Brain microvascular endothelial cell (primary cell): Measurements from ENCODE around the gene PGC.

Experiments used
- DNase-seq: peaks from one replicate; pipeline ENCODE4 v3.0.0-alpha.2; 2020
- H3K27ac ChIP-seq: fragments of 250-450 bp; sonication (Bioruptor Pico); 2 replicates; pipeline ENCODE4 v1.5.1; 2020; ENCODE audit warnings: mild to moderate bottlenecking, moderate library complexity
- H3K27me3 ChIP-seq: fragments of 250-450 bp; sonication (Bioruptor Pico); replicated peaks from 2 replicates; pipeline ENCODE4 v1.5.1; 2020; ENCODE audit warnings: mild to moderate bottlenecking
- H3K36me3 ChIP-seq: fragments of 250-450 bp; sonication (Bioruptor Pico); replicated peaks from 2 replicates; pipeline ENCODE4 v1.5.1; 2020; ENCODE audit warnings: mild to moderate bottlenecking
- H3K4me3 ChIP-seq: 2 replicates; pipeline ENCODE4 v1.5.1; 2011; ENCODE audit warnings: low read depth, mild to moderate bottlenecking, control low read depth, low read length, moderate library complexity
- in situ Hi-C: cut with HindIII; loops from 2 replicates; pipeline ENCODE4 v1.10.0; 2017; ENCODE audit warnings: low sequenced_read_pairs, low pct_ligation_motif_present
- TF ChIP-seq, protein P1 (sequence below): IDR thresholded peaks from 2 replicates; pipeline ENCODE4 v1.5.1; 2011; ENCODE audit warnings: low read depth, mild to moderate bottlenecking, moderate library complexity, low read length, control low read depth, inconsistent platforms; ENCODE audit errors: missing control alignments

The PGC gene

DNA sequence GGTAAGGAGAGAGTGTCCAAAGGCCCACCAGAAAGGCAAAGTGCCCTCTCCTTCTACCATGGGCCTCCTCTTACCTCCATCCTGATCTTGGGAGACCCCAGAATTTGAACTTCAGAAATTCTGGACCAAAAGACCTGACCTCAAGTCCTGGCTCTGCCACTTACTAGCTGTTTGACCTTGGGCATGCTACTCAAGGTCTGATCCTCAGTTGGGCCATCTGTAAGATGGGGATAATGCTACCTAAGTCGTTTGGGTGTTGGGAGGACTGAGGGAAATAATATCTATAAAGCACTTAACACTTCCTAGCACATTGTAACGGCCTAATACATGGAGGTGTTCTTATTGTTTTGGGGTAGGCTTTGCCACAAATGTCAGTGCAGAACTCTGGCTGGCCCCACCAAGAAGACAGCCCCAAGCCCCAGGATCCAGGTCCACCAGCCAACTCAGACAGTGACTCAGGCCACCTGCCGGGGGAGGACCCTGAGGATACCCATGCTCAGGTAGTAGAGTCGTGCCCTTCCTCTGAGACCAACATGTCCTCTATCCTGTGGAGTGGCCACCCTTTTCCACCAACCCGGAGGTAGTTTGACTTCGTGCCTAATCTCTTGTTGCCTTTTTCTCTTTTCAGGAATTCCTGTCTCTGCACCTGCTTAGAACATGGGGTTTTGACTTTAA lies 36.0 kb upstream of the PGC start:
- TF ChIP-seq, protein P1, sequence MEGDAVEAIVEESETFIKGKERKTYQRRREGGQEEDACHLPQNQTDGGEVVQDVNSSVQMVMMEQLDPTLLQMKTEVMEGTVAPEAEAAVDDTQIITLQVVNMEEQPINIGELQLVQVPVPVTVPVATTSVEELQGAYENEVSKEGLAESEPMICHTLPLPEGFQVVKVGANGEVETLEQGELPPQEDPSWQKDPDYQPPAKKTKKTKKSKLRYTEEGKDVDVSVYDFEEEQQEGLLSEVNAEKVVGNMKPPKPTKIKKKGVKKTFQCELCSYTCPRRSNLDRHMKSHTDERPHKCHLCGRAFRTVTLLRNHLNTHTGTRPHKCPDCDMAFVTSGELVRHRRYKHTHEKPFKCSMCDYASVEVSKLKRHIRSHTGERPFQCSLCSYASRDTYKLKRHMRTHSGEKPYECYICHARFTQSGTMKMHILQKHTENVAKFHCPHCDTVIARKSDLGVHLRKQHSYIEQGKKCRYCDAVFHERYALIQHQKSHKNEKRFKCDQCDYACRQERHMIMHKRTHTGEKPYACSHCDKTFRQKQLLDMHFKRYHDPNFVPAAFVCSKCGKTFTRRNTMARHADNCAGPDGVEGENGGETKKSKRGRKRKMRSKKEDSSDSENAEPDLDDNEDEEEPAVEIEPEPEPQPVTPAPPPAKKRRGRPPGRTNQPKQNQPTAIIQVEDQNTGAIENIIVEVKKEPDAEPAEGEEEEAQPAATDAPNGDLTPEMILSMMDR = no peak
- H3K36me3 ChIP-seq = no peaks in the 10 kb centered on the region
- H3K27me3 ChIP-seq = no peaks in the 10 kb centered on the region
- no peak overlapping the region for H3K4me3 ChIP-seq
- no peak overlapping the region for H3K27ac ChIP-seq
- no peak for DNase-seq
- in situ Hi-C loops = loop anchor here (25.0 kb wide), 1 partner anchor 254 kb away; no protein-coding TSS in a partner anchor

DNA sequence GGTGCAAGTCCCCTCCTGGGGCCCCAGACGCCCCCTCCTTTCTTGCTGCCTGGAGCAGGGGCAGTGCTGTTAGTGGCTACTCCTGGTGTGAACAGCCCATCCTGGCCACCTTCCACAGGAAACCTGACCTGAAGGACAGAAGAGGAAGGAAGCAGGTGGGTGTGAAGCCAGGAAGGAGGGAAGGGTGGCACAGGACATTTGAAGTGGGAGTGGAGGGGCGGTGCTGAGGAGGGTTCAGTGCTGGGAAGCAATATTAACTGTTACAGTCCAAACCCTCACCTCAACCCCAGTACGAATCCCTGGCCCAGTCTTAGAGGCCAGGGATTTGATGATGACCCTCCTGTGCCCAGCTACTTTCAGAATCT lies 34.2 kb upstream of the PGC start:
- Histone ChIP-seq H3K4me3 (no peak overlapping the region), H3K27ac (no peak overlapping the region), H3K27me3 (no peaks in the 10 kb centered on the region), H3K36me3 (no peaks in the 10 kb centered on the region)
- in situ Hi-C loops = loop anchor here (25.0 kb wide), 1 partner anchor 256 kb away; no protein-coding TSS in a partner anchor
- no peak for DNase-seq
- TF ChIP-seq, protein P1 = no peak

DNA sequence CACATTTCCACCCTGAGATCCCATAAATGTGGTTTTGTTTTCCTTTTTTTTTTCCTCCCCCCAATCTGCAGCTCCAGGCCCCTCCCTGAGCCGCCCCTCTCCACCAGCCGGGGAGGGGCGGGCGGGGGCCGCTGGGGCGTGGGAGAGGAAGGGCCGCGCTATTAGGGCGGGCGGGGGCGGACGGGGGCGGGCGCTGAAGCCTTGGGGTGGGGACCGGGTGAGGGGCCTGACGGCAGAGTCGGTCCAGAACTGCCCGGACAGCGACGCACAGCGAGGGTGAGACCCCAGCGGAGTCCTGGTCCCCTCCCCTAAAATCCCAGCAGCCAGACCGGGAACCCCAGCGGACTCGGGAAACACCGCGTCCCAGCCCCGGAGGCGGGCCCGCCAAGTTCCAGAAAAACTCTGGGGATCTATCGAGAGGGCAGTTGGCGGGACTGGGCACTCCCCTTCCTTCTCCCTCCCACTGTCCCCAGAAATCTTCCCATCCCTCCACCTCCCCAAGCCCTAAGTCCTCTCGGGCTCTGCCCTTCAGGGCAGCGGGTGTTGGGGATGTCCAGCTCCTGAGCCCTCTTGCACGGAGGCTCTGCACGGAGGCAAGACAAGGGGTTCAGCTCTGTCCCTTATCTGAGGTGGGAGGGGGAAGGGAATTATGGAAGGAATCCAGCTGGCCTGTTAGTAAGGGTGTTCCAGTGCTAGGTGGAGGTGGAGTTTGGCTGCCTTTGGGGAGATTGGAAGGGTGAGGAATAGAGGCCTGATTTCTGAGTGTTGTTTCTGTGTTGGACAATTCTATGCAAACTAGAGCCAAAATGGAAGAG lies 33.6 kb upstream of the PGC start, which contains the start of gene PRICKLE4:
TSS of gene PRICKLE4 (plus strand) at position 232 of the 815 bp plus-strand sequence. CDS start 2,692 bp downstream, outside the sequence.
- H3K36me3 ChIP-seq = no peaks in the 10 kb centered on the region
- in situ Hi-C loops = loop anchor here (25.0 kb wide), 1 partner anchor 257 kb away; no protein-coding TSS in a partner anchor
- H3K27me3 ChIP-seq = no peaks in the 10 kb centered on the region
- TF ChIP-seq, protein P1 = no peak
- no peak within 1 kb of the TSS for H3K27ac ChIP-seq
- no peak for DNase-seq
- peak within 1 kb of the TSS; percentile 69 for H3K4me3 ChIP-seq

DNA sequence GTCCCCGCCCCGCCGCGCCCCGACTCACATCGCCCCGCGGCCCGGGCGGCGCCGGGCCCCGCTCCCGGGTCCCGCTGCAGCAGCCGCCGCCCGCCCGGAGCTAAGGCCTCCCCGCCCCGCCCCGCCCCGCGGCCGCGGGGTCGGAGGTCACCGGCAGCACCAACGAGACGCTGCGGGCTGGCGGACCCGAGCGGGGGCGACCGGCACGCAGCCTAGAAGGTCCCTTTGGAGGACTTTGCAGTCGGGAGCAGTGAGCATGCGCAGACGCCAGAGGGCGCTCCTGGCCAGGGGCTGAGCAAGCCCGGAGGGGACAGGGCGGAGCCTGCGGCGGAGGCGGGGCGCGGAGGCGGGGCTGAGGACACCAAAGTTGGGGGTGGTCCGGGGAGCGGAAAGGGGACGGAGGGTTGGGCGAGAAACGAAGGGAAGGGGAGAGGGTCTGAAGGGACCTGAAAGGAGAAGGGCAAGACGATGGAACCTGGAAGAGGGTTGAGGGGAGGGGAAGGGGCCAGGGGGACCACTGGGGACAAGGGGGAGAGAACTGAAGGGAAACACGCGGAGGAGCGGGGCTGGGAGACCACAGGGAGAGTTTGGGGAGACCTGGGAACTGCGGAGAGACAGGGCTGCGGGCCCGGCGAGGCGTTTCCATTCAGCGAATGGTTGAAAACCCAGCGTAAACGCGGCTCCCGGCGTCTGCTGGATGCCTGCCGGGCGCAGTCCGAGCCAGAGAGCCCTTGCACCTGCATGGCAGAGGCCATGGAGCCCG lies 32.8 kb upstream of the PGC start, which contains the start of gene FRS3:
TSS of gene FRS3 (minus strand) at position 113 of the 763 bp plus-strand sequence. CDS start 2,913 bp downstream, outside the sequence.
- in situ Hi-C loops = loop anchor here (25.0 kb wide), 1 partner anchor 257 kb away; no protein-coding TSS in a partner anchor

DNA sequence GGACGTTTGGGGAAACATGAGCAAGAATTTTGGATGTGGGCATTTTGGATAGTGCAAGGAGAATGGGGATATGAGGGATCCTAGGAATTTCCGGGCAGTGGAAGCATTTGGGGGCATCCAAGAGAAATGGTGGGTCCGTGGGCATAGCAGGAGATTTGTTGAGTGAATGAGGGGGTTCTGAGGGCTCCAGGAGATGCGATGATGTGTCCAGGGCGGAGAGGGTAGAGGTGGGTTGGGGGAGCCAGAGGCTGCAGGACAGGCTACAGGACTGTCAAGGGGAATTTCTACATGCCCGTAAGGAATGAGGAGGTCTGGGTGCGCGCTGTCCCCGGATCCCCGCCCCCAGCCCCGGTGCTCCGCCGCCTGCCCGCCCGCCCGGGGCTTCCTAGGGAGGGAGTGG lies 32.1 kb upstream of the PGC start:
- no peaks in the 10 kb centered on the region for H3K27me3 ChIP-seq
- TF ChIP-seq, protein P1 = no peak
- H3K27ac ChIP-seq = no peak overlapping the region
- H3K4me3 ChIP-seq = peak overlapping the region; percentile 69
- DNase-seq = no peak
- H3K36me3 ChIP-seq = peaks cover 5% of the 10 kb centered on the region
- in situ Hi-C loops = loop anchor here (25.0 kb wide), 1 partner anchor 258 kb away; no protein-coding TSS in a partner anchor

More for the DNA sequence above, 32.8 kb upstream of the PGC start, which contains the start of gene FRS3:
- Histone ChIP-seq H3K27ac (no peak within 1 kb of the TSS), H3K27me3 (no peaks in the 10 kb centered on the region), H3K4me3 (peak within 1 kb of the TSS; percentile 69), H3K36me3 (peaks cover 5% of the 10 kb centered on the region)
- TF ChIP-seq, protein P1 = peak; percentile 87
- DNase-seq = peak; percentile 84
